ENCODE data around the gene CLEC14A.

CLEC14A gene

DNA sequence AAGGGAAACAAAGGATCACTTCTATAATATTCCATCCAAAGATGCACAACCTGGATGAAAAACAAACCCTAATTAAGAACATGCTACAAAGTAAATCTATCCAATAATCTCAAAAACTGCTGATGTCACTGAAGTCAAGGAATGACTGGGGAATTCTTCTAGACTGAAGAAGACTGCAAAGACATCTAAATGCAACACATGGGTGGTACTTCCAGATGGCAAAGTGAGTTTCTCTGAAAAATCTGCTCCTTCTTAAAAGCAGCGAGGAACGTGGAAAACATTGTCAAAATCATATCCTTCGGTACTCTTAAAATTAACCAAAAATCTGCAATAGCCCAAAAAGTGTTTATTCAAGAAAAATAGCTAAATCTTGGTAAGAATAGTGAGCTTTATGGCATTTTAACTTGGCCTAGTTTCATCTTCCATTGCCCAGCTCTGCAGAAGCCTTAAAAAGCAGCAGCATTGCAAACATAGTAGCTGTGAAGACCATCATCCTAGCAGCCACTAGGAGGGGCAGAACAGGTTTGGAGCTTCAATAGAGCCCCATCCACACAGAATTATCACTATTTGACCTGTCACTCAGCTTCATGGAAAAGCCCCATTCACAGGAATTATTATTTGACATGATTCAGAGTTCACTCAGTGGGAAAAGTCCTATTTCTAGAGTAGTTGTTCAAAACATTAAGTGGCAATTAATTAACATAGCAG is 7.4 kb downstream of the CLEC14A start:
- DNase-seq (ENCODE audit: low read depth in 2 of 2) = no peak

GRCh38 chr14:38243696-38244240 is 12.1 kb downstream of the CLEC14A start:
- no peak for DNase-seq (ENCODE audit: low read depth in 2 of 2)

DNA sequence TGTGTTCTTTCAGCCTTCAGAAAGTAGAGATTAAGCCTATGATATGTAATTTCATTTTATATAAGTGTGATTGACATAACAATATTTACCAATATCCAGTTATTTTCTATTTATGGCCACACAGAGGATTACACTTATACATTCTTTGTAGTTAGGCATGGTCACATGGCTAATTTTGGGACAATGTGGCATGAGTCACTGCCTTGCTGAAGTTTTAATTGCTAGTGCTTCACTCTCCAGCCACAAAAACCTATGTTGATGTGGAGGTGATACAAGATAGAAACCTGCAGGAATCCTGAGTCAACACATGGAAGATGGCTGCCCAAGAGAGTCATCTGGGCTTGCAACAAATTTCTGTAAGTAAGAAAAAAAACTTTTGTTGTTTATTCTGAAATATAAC is 17.0 kb downstream of the CLEC14A start:
- no peak for DNase-seq (ENCODE audit: low read depth in 2 of 2)

GRCh38 chr14:38238332-38238731 is 17.6 kb downstream of the CLEC14A start:
- no peak for DNase-seq (ENCODE audit: low read depth in 2 of 2)

- DNase-seq (ENCODE audit: low read depth in 2 of 2) = no peak
These were observed 22.7 kb downstream of the CLEC14A start for GRCh38 chr14:38233218-38233617.

DNA sequence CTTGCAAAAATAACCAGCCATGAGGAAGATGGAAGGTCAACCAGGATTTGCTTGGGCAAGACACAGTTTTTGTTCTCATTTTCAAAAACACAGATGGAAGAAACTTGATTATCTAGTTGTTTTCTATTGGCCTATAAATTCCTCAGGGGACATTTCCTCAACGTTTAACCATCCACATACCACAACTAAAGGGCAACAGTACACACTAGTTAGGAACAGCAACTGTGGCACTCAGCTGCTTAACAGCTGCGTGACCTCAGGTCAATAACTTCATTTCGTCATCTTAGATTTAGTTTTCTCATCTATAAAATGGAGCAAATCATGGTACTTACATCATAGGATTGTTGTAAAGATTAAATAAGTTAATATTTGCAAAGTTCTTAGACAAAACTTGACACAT is 29.5 kb downstream of the CLEC14A start:
- DNase-seq (ENCODE audit: low read depth in 2 of 2) = no peak

DNA sequence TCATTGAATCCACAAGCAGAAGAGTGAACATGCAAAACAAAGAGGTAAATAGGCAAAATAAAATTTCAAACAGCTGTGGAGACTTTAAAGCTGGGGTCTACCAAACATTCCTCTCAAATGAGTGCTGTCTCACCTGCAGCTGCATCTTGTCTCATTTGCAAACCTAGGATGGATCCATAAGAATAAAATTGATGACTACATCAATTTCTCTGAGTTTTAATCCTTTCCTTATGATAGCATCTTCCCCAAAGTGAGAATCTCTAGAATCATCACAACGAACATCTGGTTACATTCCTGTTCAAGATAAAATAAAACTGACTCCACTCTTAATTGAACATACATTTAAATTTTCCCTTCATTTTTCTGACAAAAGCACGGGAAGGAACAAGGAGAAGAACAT is 29.9 kb downstream of the CLEC14A start:
- DNase-seq (ENCODE audit: low read depth in 2 of 2) = no peak

- DNase-seq (ENCODE audit: low read depth in 2 of 2) = no peak
These were observed 31.6 kb downstream of the CLEC14A start for GRCh38 chr14:38224338-38224737.

DNA sequence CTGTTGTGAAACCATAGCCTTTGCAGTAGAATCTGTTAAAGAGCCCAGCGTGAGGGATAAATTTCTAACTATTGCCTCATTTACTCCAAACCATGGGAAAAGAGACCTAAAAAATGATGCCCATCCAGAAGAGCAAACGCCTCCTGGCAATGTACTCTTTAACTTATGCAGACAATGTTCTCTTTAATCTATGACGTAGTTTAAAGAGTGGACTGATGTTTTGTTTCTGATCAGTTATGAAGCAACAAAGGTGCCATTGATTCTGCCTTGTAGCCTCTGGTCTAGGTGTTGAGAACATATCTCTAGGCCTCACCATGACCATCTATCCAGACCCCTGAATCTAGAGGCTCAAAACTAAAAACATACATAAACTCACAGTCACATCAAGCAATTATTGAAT is 34.8 kb downstream of the CLEC14A start:
- DNase-seq (ENCODE audit: low read depth in 2 of 2) = no peak

DNA sequence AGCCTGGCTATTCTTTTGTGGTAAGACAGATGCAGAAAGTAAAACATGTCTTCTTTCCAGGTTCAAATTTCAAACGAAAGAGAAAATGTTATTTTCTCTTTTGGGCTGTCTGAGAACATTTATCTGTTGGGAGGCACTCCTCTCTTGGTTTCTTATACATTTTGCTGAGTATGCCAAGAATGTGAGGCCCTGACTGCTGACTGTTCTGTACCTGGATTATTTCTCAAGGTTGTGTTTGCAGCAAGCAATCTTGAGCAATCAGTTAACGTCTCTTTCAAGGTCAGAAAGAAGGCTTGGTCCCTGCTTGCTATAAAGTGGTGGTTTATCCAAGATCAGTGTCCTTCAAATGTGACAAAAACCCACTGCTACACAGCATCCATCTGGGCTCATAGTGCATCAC is 38.3 kb downstream of the CLEC14A start:
- no peak for DNase-seq (ENCODE audit: low read depth in 2 of 2)

GRCh38 chr14:38213001-38213400 is 42.9 kb downstream of the CLEC14A start:
- no peak for DNase-seq (ENCODE audit: low read depth in 2 of 2)

GRCh38 chr14:38212111-38212510 is 43.8 kb downstream of the CLEC14A start:
- DNase-seq (ENCODE audit: low read depth in 2 of 2) = no peak

GRCh38 chr14:38211255-38211735 is 44.6 kb downstream of the CLEC14A start:
- no peak for DNase-seq (ENCODE audit: low read depth in 2 of 2)

DNA sequence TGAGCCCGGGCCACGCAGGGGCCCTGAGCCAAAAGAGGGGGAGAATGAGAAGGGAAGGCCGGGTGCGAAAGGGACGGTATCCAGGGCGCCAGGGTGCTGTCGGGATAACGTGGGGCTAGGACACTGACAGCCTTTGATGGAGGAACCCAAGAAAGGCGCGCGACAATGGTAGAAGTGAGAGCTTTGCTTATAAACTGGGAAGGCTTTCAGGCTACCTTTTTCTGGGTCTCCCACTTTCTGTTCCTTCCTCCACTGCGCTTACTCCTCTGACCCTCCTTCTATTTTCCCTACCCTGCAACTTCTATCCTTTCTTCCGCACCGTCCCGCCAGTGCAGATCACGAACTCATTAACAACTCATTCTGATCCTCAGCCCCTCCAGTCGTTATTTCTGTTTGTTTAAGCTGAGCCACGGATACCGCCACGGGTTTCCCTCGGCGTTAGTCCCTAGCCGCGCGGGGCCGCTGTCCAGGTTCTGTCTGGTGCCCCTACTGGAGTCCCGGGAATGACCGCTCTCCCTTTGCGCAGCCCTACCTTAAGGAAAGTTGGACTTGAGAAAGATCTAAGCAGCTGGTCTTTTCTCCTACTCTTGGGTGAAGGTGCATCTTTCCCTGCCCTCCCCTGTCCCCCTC is 45.2 kb downstream of the CLEC14A start:
- no peak for DNase-seq (ENCODE audit: low read depth in 2 of 2)

DNA sequence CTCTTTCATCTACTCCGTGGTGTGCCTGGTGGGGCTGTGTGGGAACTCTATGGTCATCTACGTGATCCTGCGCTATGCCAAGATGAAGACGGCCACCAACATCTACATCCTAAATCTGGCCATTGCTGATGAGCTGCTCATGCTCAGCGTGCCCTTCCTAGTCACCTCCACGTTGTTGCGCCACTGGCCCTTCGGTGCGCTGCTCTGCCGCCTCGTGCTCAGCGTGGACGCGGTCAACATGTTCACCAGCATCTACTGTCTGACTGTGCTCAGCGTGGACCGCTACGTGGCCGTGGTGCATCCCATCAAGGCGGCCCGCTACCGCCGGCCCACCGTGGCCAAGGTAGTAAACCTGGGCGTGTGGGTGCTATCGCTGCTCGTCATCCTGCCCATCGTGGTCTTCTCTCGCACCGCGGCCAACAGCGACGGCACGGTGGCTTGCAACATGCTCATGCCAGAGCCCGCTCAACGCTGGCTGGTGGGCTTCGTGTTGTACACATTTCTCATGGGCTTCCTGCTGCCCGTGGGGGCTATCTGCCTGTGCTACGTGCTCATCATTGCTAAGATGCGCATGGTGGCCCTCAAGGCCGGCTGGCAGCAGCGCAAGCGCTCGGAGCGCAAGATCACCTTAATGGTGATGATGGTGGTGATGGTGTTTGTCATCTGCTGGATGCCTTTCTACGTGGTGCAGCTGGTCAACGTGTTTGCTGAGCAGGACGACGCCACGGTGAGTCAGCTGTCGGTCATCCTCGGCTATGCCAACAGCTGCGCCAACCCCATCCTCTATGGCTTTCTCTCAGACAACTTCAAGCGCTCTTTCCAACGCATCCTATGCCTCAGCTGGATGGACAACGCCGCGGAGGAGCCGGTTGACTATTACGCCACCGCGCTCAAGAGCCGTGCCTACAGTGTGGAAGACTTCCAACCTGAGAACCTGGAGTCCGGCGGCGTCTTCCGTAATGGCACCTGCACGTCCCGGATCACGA is 46.0 kb downstream of the CLEC14A start:
- no peak for DNase-seq (ENCODE audit: low read depth in 2 of 2)

DNA sequence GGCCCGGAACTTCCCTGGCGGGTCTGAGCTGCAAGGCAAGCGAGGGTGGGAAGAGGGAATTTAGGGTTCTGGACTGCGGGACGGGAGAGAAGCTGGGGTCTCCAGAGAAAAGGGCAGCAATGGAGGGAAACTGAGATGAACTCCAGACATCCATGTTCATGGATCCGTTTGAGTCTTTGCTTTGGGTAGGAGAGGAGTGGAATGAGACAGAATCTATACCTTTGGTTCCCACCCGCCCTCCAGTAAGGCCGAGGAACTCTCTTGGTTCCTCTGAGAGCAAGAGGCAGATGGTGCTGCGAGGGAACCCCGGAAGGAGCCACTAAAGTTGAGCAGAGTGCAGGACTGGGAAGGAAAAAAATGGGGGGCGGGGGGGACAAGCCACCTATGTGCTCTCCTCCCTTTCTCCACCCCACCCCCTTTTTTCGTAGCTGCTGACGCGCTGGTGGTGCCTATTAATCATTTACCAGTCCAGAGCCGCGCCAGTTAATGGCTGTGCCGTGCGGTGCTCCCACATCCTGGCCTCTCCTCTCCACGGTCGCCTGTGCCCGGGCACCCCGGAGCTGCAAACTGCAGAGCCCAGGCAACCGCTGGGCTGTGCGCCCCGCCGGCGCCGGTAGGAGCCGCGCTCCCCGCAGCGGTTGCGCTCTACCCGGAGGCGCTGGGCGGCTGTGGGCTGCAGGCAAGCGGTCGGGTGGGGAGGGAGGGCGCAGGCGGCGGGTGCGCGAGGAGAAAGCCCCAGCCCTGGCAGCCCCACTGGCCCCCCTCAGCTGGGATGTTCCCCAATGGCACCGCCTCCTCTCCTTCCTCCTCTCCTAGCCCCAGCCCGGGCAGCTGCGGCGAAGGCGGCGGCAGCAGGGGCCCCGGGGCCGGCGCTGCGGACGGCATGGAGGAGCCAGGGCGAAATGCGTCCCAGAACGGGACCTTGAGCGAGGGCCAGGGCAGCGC is 47.0 kb downstream of the CLEC14A start:
- DNase-seq (ENCODE audit: low read depth in 2 of 2) = no peak

GRCh38 chr14:38207736-38208617 is 47.9 kb downstream of the CLEC14A start, which contains the start of gene SSTR1:
Gene SSTR1, plus strand, starts transcription at chr14:38207904. Its CDS starts 1,486 bp downstream, at chr14:38209390.
- DNase-seq (ENCODE audit: low read depth in 2 of 2) = no peak

- DNase-seq (ENCODE audit: low read depth in 2 of 2) = no peak
These were observed 48.5 kb downstream of the CLEC14A start for GRCh38 chr14:38207377-38207735.

GRCh38 chr14:38206689-38207376 is 49.1 kb downstream of the CLEC14A start:
- DNase-seq (ENCODE audit: low read depth in 2 of 2) = no peak

Data from stimulated activated CD8-positive, alpha-beta memory T cell treated with anti-CD3 and anti-CD28 coated beads, Interleukin-2, amount 100 ng/mL, for 1 hour (primary cell).